Mesenchymal stem cell (in vitro differentiated cells and primary cell): ENCODE data around the gene KLC4.

Experiments
- DNase-seq: peaks from one replicate; pipeline ENCODE4 v3.0.0-alpha.2; 2013
- H2AFZ ChIP-seq: one replicate; pipeline ENCODE4 v1.6.1; 2013; ENCODE audit warnings: low read depth, mild to moderate bottlenecking, control low read depth, inconsistent platforms, low read length, moderate library complexity
- H2AK5ac ChIP-seq: 2 replicates; pipeline ENCODE4 v1.6.1; 2013; ENCODE audit warnings: low read length, moderate library complexity, mild to moderate bottlenecking, inconsistent platforms; ENCODE audit not compliant: severe bottlenecking
- H2BK120ac ChIP-seq: one replicate; pipeline ENCODE4 v1.6.1; 2013; ENCODE audit warnings: low read depth, mild to moderate bottlenecking, inconsistent platforms, low read length, moderate library complexity
- H2BK12ac ChIP-seq, 2 experiments: one replicate each; pipeline ENCODE4 v1.6.1; 2013; ENCODE audit warnings: inconsistent platforms in 2 of 2, low read length in 2 of 2, mild to moderate bottlenecking in 2 of 2, moderate library complexity in 2 of 2, control low read depth in 1 of 2
- H2BK15ac ChIP-seq: one replicate; pipeline ENCODE4 v1.6.1; 2013; ENCODE audit warnings: mild to moderate bottlenecking, low read depth, inconsistent platforms; ENCODE audit not compliant: poor library complexity, severe bottlenecking
- H2BK5ac ChIP-seq: 2 replicates; pipeline ENCODE4 v1.6.1; 2013; ENCODE audit warnings: low read depth, mild to moderate bottlenecking, low read length, control low read depth, inconsistent platforms; ENCODE audit not compliant: poor library complexity, severe bottlenecking
- H3K14ac ChIP-seq, 2 experiments: one replicate each; pipeline ENCODE4 v1.6.1; 2013; ENCODE audit warnings: inconsistent platforms in 2 of 2, low read length in 2 of 2, control low read depth in 1 of 2, mild to moderate bottlenecking in 1 of 2, moderate library complexity in 1 of 2
- H3K18ac ChIP-seq, 2 experiments: one replicate each; pipeline ENCODE4 v1.6.1; 2013; ENCODE audit warnings: inconsistent platforms in 2 of 2, low read length in 2 of 2, control low read depth in 1 of 2, low read depth in 1 of 2, mild to moderate bottlenecking in 1 of 2
- H3K23ac ChIP-seq, 2 experiments: one replicate each; pipeline ENCODE4 v1.6.1; 2013; ENCODE audit warnings: inconsistent platforms in 2 of 2, low read length in 2 of 2, mild to moderate bottlenecking in 2 of 2, moderate library complexity in 2 of 2, control low read depth in 1 of 2
- H3K27ac ChIP-seq: 2 replicates; pipeline ENCODE4 v1.5.1; 2013; ENCODE audit warnings: mild to moderate bottlenecking, moderate library complexity, low read length, control low read depth, inconsistent platforms; ENCODE audit not compliant: poor library complexity, severe bottlenecking
- H3K27me3 ChIP-seq, 2 experiments: 2 replicates each; pipeline versions ENCODE4 v1.6.1 to v1.7.0; 2013; ENCODE audit warnings: low read length in 2 of 2, mild to moderate bottlenecking in 2 of 2, moderate library complexity in 2 of 2, control low read depth in 1 of 2, inconsistent platforms in 1 of 2; ENCODE audit not compliant: control insufficient read depth in 1 of 2, insufficient read depth in 1 of 2
- H3K36me3 ChIP-seq, 2 experiments: 2 replicates each; pipeline versions ENCODE4 v1.6.1 to v1.7.0; 2013; ENCODE audit warnings: low read length in 2 of 2, control low read depth in 1 of 2, inconsistent platforms in 1 of 2, low read depth in 1 of 2, mild to moderate bottlenecking in 1 of 2; ENCODE audit not compliant: insufficient read depth in 2 of 2, control insufficient read depth in 1 of 2
- H3K4ac ChIP-seq, 2 experiments: one replicate each; pipeline ENCODE4 v1.6.1; 2013; ENCODE audit warnings: inconsistent platforms in 2 of 2, low read length in 2 of 2, mild to moderate bottlenecking in 2 of 2, moderate library complexity in 2 of 2, control low read depth in 1 of 2, low read depth in 1 of 2
- H3K4me1 ChIP-seq: 2 replicates; pipeline ENCODE4 v1.6.1; 2013; ENCODE audit warnings: low read depth, low read length, control low read depth; ENCODE audit not compliant: control insufficient read depth, insufficient read depth
- H3K4me2 ChIP-seq: 2 replicates; pipeline ENCODE4 v1.6.1; 2013; ENCODE audit warnings: low read length, mild to moderate bottlenecking, inconsistent platforms; ENCODE audit not compliant: poor library complexity, severe bottlenecking
- H3K4me3 ChIP-seq, 2 experiments: 2 replicates each; pipeline versions ENCODE4 v1.5.1 to v1.7.0; 2013; ENCODE audit warnings: low read length in 2 of 2, mild to moderate bottlenecking in 2 of 2, control low read depth in 1 of 2, low read depth in 1 of 2; ENCODE audit not compliant: insufficient read depth in 1 of 2
- H3K79me1 ChIP-seq: replicated peaks from 2 replicates; pipeline ENCODE4 v1.6.1; 2013; ENCODE audit warnings: mild to moderate bottlenecking, control low read depth, low read length, inconsistent platforms; ENCODE audit not compliant: poor library complexity, severe bottlenecking
- H3K9ac ChIP-seq: 2 replicates; pipeline ENCODE4 v1.7.0; 2013; ENCODE audit warnings: mild to moderate bottlenecking, low read length, moderate library complexity
- H3K9me3 ChIP-seq: 2 replicates; pipeline ENCODE4 v1.7.0; 2013; ENCODE audit warnings: mild to moderate bottlenecking, low read length; ENCODE audit not compliant: control insufficient read depth
- H4K8ac ChIP-seq: one replicate; pipeline ENCODE4 v1.6.1; 2013; ENCODE audit warnings: inconsistent platforms, mild to moderate bottlenecking, low read length, moderate library complexity
- H4K91ac ChIP-seq: one replicate; pipeline ENCODE4 v1.6.1; 2013; ENCODE audit warnings: mild to moderate bottlenecking, low read length, inconsistent platforms
- WGBS: methylation state at CpG from one replicate; pipeline ENCODE4 v1.1.7; 2013; ENCODE audit warnings: mixed read lengths; 5-methylcytosine and 5-hydroxymethylcytosine counted together

The KLC4 gene

DNA sequence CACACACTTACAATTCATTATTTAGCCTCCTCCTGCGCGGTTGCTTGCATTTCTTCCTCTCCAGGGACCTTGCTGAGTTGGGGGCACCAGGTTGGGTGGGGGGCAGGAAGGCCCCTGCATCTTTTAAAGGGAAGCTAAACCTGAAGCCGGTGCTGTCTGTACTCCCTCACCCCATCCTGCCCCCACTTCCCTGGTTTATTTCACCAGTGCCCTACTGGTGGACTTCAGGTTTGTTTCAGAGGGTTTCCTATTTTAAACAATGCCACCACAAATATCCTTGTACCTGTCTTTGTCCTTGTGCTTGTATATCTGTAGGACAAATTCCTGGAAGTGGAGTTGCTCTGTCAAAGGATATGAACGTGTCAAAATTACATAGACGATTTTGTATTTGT, 37.7 kb downstream of the KLC4 start:
- DNase-seq, result no peak
- Histone ChIP-seq H3K4ac (no peak overlapping the region), H2AFZ (no peak overlapping the region), H3K36me3 (no peaks in the 10 kb centered on the region), H4K8ac (no peak overlapping the region), H2AK5ac (peak overlapping the region; percentile 79), H3K18ac (peak overlapping the region in 1 of 2 experiments; percentile 22), H3K9ac (peak overlapping the region; percentile 72), H2BK15ac (no peak overlapping the region), H3K27ac (peak overlapping the region; percentile 94), H3K23ac (no peak overlapping the region), H3K4me3 (peak overlapping the region in 1 of 2 experiments; percentile 37), H3K79me1 (peaks cover 1% of the 10 kb centered on the region), H3K9me3 (no peaks in the 10 kb centered on the region), H2BK120ac (no peak overlapping the region), H3K27me3 (no peaks in the 10 kb centered on the region), H4K91ac (no peak overlapping the region), H2BK12ac (no peak overlapping the region), H3K14ac (no peak overlapping the region), H3K4me2 (peak overlapping the region; percentile 73), H3K4me1 (peaks cover 23% of the 10 kb centered on the region), H2BK5ac (peak overlapping the region; percentile 61)
- WGBS, result 64% methylated on average over 5 of the region's 5 CpGs

DNA sequence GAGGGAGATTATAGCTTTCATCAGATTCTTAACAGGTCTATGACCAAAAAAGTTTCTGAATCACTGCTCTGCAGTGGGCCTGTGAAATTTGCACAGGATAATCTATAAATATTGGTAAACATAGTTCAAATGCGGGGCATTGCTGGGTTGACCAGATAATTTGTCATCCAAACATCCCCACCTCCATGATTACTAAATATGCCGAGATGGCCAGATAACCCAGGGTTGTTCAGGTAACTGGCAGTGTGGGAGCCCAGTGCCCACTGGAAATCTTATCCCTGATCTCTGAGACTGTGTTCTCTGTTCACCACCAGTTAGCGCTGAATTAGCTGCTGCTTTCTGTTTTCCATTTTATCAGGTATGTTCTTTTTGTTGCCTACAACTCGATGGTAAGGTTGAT, 38.1 kb downstream of the KLC4 start:
- no peak overlapping the region for H3K14ac ChIP-seq
- DNase-seq, result no peak
- H3K18ac ChIP-seq, result no peak overlapping the region
- no peaks in the 10 kb centered on the region for H3K9me3 ChIP-seq
- peak overlapping the region; percentile 94 for H3K27ac ChIP-seq
- H3K4me3 ChIP-seq, result no peak overlapping the region
- no peak overlapping the region for H3K23ac ChIP-seq
- H3K9ac ChIP-seq, result peak overlapping the region; percentile 72
- 87% methylated on average over 4 of the region's 4 CpGs for WGBS
- no peak overlapping the region for H2BK15ac ChIP-seq
- no peak overlapping the region for H2BK120ac ChIP-seq
- no peak overlapping the region for H2AFZ ChIP-seq
- H4K8ac ChIP-seq, result no peak overlapping the region
- peak overlapping the region; percentile 61 for H2BK5ac ChIP-seq
- H2AK5ac ChIP-seq, result peak overlapping the region; percentile 95
- no peak overlapping the region for H3K4me2 ChIP-seq
- no peak overlapping the region for H3K4ac ChIP-seq
- no peak overlapping the region for H4K91ac ChIP-seq
- peaks cover 1% of the 10 kb centered on the region for H3K79me1 ChIP-seq
- H2BK12ac ChIP-seq, result no peak overlapping the region
- H3K36me3 ChIP-seq, result no peaks in the 10 kb centered on the region
- H3K27me3 ChIP-seq, result no peaks in the 10 kb centered on the region
- peaks cover 23% of the 10 kb centered on the region for H3K4me1 ChIP-seq

DNA sequence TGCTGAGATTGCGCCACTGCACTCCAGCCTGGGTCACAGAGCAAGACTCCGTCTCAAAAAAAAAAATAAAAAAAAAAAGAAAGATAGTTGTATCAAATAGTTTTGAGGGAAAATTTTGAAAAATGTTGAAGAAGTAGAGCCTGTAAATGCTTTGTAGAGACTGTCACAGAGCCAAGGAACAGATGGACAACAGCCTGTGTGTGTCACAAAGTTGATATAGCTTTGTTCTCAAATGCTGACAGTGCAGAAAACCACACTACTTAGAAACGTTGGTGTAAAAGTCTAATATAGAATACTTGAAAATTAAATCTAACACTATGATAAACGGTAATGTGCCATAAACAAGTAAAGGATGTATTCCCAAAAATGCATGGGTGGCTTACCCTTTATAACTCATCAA, 42.1 kb downstream of the KLC4 start:
- peaks cover 0 to 4% of the 10 kb centered on the region in 2 experiments for H3K36me3 ChIP-seq

DNA sequence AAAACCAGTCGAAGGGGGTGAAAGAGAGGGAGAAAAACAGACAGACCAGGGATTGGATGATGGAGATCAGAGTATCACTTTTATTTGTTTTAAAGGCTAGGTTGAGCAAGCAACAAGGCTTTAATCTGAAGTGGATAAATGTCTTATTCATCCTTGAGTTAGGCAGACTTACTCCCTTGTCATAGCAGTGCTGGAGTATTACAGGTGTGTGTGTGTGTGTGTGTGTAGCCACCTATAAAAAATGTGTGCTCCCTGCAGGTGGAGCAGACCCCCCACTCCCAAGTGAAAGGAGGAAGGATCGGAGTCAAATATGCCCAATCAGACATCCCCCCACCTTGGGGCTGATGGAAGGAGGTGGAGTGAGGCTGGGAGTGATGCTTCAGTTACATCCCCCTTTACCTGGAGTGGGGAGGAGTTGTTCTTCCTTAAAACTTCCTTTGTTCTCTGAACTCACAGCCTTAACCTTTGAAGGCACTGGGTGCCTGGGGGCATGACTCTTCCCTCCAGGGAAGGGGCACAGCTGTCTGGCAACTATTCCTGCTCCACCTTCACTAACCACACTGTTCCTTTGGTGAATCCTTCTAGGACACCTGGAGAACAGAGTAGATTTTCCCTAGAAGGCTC, 43.9 kb downstream of the KLC4 start:
- H3K18ac ChIP-seq, result no peak overlapping the region
- no peaks in the 10 kb centered on the region for H3K9me3 ChIP-seq
- H2AFZ ChIP-seq, result no peak overlapping the region
- H2BK12ac ChIP-seq, result no peak overlapping the region
- no peak overlapping the region for H4K91ac ChIP-seq
- H2BK5ac ChIP-seq, result no peak overlapping the region
- H3K27ac ChIP-seq, result no peak overlapping the region
- no peak overlapping the region for H2BK15ac ChIP-seq
- DNase-seq, result no peak
- H3K23ac ChIP-seq, result no peak overlapping the region
- H3K4me1 ChIP-seq, result peaks cover 7% of the 10 kb centered on the region
- H2BK120ac ChIP-seq, result no peak overlapping the region
- H3K9ac ChIP-seq, result no peak overlapping the region
- peaks cover 0 to 6% of the 10 kb centered on the region in 2 experiments for H3K36me3 ChIP-seq
- H3K27me3 ChIP-seq, result no peaks in the 10 kb centered on the region
- H2AK5ac ChIP-seq, result peak overlapping the region; percentile 82
- H4K8ac ChIP-seq, result no peak overlapping the region
- H3K4me3 ChIP-seq, result no peak overlapping the region
- H3K4ac ChIP-seq, result no peak overlapping the region
- H3K4me2 ChIP-seq, result no peak overlapping the region
- no peak overlapping the region for H3K14ac ChIP-seq
- WGBS, result 77% methylated on average over 1 of the region's 2 CpGs
- H3K79me1 ChIP-seq, result peaks cover 7% of the 10 kb centered on the region

More for the DNA sequence above, 42.1 kb downstream of the KLC4 start:
- Histone ChIP-seq H2BK12ac (no peak overlapping the region), H4K8ac (no peak overlapping the region), H3K23ac (no peak overlapping the region), H3K9ac (no peak overlapping the region), H3K4me3 (no peak overlapping the region), H2AK5ac (no peak overlapping the region), H2BK15ac (no peak overlapping the region), H3K9me3 (no peaks in the 10 kb centered on the region), H3K14ac (no peak overlapping the region), H3K18ac (no peak overlapping the region), H3K4ac (no peak overlapping the region), H3K4me1 (peaks cover 18% of the 10 kb centered on the region), H2AFZ (no peak overlapping the region), H4K91ac (no peak overlapping the region), H3K27me3 (no peaks in the 10 kb centered on the region), H3K4me2 (no peak overlapping the region), H3K27ac (no peak overlapping the region), H3K79me1 (peaks cover 4% of the 10 kb centered on the region), H2BK120ac (no peak overlapping the region), H2BK5ac (no peak overlapping the region)
- 100% methylated on average over 3 of the region's 4 CpGs for WGBS
- no peak for DNase-seq
